HG02943 (cell line): ENCODE results near the gene KRIT1.
"Not testable (repeated sequence)": the region's sequence is repeated elsewhere in the genome, so short reads cannot be mapped to it uniquely, and the experiment has no call there.

Experiments
- ATAC-seq: cut with Tn5 transposase; IDR thresholded peaks from one replicate; pipeline ENCODE4 v1.9.1; 2021; ENCODE audit warnings: mild to moderate bottlenecking, low read depth, moderate library complexity; ENCODE audit not compliant: unreplicated experiment

KRIT1 gene

GRCh38 chr7:92251181-92251580 is 5.5 kb upstream of the KRIT1 start:
- no peak for ATAC-seq

DNA sequence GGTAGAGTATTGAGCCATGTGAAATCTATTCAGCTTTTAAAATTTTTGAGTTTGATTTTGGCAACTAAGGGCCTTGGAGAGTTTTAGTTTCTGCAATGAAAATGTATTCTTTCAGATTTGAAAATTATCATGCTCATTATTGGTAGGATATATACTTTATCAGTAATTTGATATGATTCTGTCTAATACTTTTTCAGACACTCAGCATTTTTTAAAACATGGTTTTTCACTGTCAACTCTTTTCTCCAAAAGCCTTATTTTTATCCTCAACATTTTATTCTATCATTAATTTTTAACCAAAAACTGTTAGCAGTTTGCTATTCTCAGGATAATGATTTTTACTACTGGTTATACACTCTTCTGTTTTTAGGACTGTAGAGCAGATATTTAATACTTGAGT is 4.9 kb upstream of the KRIT1 start:
- no peak for ATAC-seq

- ATAC-seq: peak; percentile 35
These were observed 817 bp upstream of the KRIT1 start for GRCh38 chr7:92246360-92247101.

- no peak for ATAC-seq
These were observed 767 bp downstream of the KRIT1 start for GRCh38 chr7:92244808-92245486.

GRCh38 chr7:92242972-92243371 is 2.7 kb downstream of the KRIT1 start:
- no peak for ATAC-seq

- ATAC-seq: no peak
These were observed 15.2 kb downstream of the KRIT1 start for GRCh38 chr7:92230547-92230946.

GRCh38 chr7:92228742-92229141 is 17.0 kb downstream of the KRIT1 start:
- ATAC-seq: no peak

DNA sequence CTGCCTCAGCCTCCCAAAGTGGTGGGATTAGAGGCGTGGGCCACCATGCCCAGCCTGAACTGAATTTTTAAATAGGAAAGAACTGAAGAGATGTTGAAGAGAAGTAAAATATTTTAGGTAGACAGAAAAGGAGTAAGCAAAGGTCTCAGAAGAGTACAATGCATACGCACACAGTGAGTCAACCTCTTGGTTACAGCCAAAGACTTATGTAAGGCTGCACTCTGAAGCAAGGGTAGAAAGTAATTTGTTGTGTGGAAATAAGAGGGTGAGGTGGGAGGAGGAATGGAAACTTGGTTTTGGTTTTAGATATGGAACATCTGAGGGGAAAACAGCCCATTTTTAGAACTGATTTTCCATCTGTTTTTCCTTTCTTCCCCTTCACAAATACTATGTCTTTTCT is 17.6 kb downstream of the KRIT1 start:
- ATAC-seq: no peak

DNA sequence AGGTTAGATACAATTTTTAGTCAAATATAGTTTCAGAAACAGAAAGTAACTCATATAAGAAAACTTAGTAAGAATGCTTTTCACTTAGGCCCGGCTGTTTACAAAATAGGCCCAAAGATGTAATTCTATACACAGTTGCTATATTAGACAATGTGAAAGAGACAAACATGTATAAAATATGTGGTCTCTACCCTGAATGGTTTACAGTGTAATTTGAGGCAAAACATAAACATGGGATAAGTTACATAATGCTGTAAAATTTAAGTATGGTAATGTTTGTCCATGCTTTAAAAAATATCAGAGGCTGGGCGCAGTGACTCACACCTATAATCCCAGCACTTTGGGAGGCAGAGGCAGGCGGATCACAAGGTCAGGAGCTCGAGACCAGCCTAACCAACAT is 18.7 kb downstream of the KRIT1 start:
- no peak for ATAC-seq

GRCh38 chr7:92221766-92222165 is 23.9 kb downstream of the KRIT1 start:
- ATAC-seq: no peak

DNA sequence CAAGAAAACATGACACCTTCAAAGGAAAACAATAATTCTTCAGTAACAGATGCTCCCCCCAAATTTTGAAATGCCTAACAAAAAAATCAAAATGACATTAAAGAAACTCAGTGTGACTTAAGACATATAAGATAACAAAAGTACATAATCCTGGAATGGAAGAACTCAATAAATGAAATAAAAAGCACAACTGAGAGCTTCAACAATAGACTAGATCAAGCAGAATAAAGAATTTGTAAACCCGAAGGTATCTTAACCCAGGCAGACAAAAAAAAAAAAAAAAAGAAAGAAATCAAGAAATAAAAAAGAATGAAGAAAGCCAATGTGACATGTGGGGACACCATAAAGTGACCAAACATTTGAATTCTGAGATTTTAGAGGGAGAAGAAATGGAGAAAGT is 39.0 kb downstream of the KRIT1 start:
- no peak for ATAC-seq

DNA sequence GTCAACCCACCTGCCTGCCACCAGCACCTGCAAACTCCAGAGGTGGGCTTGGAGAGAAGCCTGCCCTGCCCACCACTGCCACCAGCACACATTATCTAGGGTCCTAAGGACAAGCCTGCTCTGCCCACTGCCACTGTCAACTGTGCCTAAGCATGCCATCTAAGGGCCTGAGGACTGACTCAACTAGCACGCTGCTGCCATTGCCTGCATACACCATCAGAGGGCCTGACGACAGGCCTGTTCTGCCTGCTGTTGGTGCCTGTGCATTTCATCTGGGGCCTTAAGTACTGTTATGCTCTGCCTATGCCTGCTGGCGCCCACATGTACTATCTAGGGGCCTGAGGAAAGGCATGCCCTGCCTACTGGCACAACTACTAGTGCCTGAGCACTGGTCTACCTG is 39.7 kb downstream of the KRIT1 start:
- ATAC-seq: no peak

GRCh38 chr7:92200791-92201190 is 44.9 kb downstream of the KRIT1 start:
- ATAC-seq: no peak

- ATAC-seq: no peak
These were observed 53.4 kb downstream of the KRIT1 start for GRCh38 chr7:92192326-92192725.

GRCh38 chr7:92189246-92189645 is 56.5 kb downstream of the KRIT1 start:
- not testable (repeated sequence) for ATAC-seq

DNA sequence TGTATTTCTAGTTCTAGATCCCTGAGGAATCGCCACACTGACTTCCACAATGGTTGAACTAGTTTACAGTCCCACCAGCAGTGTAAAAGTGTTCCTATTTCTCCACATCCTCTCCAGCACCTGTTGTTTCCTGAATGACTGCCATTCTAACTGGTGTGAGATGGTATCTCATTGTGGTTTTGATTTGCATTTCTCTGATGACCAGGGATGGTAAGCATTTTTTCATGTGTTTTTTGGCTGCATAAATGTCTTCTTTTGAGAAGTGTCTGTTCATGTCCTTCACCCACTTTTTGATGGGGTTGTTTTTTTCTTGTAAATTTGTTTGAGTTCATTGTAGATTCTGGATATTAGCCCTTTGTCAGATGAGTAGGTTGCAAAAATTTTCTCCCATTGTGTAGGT is 61.4 kb downstream of the KRIT1 start:
- not testable (repeated sequence) for ATAC-seq

DNA sequence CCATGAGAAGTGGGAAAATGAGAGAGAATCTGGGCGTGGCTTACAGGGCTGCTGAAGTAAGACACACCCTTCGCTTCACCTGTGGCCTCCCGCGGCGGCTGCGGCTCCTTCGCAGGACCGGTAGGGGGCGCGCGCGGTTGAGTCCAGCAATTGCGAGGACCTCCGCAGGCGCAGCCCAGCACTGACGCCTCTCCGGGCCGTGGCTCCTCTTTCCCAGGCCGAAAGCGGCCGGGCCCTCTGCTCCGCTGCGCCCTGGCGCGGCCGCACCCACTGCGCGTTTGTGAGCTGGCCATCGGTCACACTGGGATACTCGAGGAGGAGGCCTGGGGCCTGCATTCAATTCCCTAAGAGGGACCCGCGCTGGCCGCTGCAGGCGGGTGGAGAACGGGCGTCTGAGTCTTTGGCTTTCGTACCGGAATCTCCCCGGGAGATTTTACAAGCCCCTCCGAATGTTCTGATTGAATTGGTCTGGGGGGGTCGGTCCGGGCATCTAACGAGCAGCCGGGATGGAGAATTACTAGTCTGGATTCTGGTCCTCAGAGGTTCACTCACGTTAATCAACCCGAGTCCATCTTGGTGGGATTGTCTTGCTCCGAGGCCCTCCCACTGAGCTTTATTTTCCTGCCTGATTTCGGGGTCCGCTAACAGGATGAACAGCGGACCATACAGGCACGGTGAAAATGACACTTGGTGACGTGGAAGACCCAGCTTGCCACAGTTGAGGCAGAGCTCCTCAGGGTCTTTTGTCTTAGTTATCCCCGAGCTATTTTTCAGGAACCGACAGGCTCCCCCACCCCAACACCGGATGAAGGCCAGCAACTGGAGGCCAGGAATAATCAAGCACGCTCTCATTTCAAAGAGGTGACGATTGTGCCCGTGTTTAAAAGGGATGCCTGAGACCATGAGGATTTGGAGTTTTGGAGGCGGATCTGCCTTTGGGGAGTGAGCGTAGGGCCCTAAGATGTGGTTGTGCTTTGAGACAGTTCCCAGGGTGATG is 66.5 kb downstream of the KRIT1 start, which contains the start of gene LRRD1:
TSS of gene LRRD1 (minus strand) at position 215 of the 997 bp plus-strand sequence. CDS start 13,940 bp downstream, outside the sequence.
- ATAC-seq: peak; percentile 97

GRCh38 chr7:92177362-92177761 is 68.4 kb downstream of the KRIT1 start:
- ATAC-seq: no peak

- ATAC-seq: not testable (repeated sequence)
These were observed 76.2 kb downstream of the KRIT1 start for GRCh38 chr7:92169529-92169928.

DNA sequence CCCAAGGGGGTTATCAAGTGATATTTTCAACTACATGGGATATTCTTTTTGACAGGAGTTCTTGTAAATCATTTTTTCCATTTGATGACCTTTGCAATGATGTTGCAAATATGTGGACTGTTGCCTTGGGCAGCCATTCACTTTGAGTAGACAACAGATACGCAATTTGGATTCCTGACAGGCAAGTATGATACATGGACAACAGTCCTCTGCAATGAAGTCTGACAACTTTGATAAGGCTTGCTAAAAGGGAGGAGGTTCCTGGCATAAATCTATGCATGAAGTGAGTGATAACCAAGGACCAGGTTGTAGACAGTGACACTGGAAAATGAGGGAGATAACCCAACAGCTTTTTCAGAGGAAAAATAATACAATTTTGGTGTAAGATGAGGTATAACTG is 84.4 kb downstream of the KRIT1 start:
- no peak for ATAC-seq
